GM21381 (cell line): Measurements from ENCODE around the gene UBL3.
A peak's percentile ranks its signal among the peaks of the same experiment; 100 is the strongest.

ENCODE experiments used
- ATAC-seq: cut with Tn5 transposase; IDR thresholded peaks from one replicate; pipeline ENCODE4 v1.9.1; 2021; ENCODE audit warnings: mild to moderate bottlenecking, moderate library complexity; ENCODE audit not compliant: unreplicated experiment

Gene UBL3

GRCh38 chr13:29761160-29761559 lies 89.3 kb downstream of the UBL3 start:
- ATAC-seq, result no peak

GRCh38 chr13:29760544-29760943 lies 89.9 kb downstream of the UBL3 start:
- ATAC-seq, result no peak

GRCh38 chr13:29758531-29759114 lies 91.8 kb downstream of the UBL3 start:
- ATAC-seq, result peak; percentile 80

GRCh38 chr13:29756506-29756905 lies 93.9 kb downstream of the UBL3 start:
- no peak for ATAC-seq

GRCh38 chr13:29754473-29754806 lies 96.0 kb downstream of the UBL3 start:
- ATAC-seq, result no peak

DNA sequence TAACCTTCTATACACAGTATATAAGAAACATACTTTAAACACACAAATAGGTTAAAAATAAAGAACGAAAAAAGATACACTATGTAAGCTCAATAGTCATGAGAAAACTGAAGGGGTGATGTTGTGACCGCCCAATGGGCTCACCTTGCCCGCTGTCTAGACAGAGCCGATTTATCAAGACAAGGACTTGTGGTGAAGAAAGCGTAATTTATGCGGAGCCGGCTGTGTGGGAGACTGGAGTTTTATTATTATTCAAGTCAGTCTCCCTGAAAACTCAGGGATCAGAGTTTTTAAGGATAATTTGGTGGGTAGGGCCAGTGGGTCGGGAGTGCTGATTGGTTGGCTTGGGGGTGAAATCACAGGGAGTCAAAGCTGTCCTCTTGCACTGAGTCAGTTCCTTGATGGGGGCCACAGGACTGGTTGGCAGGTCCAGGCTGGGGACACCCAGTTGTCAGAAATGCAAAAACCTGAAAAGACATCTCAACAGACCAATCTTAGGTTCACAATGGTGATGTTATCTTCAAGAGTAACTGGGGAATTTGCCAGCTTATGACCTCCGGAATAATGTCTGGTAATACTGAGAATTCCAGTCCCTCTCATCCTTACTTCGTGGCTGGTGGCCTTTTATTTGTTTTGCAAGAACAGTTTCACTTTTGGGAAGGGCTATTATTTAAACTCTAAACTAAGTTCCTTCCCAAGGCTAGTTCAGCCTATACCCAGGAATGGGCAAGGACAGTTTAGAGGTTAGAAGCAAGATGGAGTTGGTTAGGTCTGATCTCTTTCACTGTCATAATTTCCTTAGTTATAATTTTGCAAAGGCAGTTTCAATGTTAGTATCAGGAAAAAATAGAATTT lies 96.6 kb downstream of the UBL3 start:
- ATAC-seq, result no peak

DNA sequence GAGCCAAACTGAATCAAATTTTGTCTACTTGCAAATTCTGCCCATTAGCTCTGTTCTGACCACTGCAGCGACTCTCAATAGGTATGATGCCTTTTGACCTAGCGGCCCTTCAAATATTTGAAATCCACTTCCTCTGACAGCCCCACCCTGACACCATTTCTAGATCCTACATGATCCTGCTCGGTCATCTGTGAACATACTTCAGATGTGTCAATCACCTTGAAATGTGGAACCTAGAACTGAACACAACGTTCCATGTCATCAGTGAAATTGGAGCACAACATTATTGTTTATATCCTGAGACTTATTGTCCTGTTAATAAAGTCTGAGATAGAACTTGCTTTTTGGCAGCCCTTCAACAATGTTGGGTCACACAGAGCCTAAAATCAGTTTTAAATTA lies 98.2 kb downstream of the UBL3 start:
- no peak for ATAC-seq

- no peak for ATAC-seq
Measured at GRCh38 chr13:29750183-29750530, 100.3 kb downstream of the UBL3 start.

DNA sequence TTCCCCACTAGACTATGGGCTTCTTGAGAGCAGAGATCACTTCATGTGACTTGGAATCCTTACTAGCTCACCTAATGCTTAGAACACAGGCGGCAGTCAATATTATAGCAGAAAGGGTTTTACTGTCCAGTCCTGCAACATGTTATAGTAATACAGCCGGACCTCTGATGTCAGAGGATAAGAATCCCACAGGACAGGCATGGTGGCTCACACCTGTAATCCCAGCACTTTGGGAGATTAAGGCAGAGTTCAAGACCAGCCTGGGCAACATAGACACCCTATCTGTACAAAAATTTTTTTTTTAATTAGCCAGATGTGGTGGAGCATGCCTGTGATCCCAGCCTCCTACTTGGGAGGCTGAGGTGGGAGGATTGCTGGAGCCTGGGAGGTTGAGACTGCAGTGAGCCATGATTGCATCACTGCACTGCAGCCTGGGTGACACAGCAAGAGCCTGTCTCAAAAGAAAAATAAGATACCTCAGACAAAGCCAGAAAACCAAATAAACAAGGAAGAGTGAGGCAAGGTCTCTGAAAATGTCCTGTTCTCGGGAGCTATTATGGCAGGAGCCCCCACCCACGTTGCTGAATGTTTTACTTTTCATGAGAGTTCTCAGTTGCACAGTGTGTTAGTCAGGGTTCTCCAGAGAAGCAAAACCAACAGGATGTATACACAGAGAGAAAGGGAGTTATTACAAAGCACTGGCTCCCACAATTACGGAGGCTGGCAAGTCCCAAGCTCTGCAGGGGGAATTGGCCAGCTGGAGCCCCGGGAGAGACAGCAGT lies 100.8 kb downstream of the UBL3 start:
- ATAC-seq, result no peak

DNA sequence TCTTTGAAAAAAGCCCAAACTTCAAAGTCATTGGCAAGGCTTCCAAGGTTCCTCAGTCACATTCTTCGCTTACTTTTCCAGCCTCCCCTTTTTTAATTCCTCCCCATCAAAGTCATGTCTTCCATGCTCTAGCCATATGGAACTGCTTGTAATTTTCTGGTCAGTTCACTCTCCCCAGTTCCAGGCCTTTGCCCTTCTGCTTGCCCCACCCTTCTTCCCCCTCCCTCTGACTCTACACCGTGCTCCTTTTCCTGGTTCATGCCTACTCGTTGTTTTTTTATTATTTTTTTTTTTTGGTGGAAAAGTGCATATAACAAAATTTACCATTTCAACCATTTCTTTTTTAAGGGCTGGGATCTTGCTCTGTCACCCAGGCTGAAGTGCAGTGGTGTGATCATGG lies 102.3 kb downstream of the UBL3 start:
- ATAC-seq, result no peak

GRCh38 chr13:29746148-29746677 lies 104.2 kb downstream of the UBL3 start:
- no peak for ATAC-seq

- ATAC-seq, result no peak
Measured at GRCh38 chr13:29745704-29746103, 104.7 kb downstream of the UBL3 start.

GRCh38 chr13:29743201-29743786 lies 107.1 kb downstream of the UBL3 start:
- no peak for ATAC-seq

DNA sequence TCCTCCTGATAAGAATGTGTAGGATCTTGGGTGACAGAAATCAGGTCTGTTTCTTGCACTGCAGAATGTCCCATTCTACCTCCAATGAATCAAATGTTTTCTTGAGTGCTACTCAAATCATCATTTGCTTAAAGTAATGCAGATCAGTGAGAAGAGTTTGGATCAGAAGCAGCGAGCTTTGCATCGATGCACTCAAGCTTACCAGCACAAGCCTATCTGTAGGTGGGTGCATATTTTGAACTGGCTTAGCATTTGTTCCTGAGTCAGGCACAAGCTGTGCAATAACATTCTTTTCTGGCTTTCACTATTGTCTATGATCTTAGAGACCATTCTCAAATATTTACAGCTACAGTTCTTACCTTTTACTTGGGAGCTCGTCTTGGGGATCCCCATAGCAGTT lies 109.5 kb downstream of the UBL3 start:
- no peak for ATAC-seq

DNA sequence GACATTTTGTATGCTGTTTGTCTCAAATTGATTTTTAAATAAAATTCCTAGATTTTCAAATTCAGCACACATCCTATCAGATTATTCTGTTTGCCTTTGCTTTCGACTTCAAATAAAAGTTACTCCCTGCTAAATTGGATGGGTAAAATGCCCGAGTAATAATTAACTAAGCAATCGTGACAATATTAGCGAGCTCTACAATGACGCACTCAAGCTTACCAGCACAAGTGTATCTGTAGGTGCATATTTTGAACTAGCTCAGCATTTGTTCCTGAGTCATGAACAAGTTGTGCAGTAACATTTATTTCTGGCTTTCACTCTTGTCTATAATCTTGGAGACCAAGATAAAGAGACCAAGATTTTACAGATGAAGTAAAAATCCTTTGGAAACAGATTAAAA lies 113.4 kb downstream of the UBL3 start:
- ATAC-seq, result no peak

DNA sequence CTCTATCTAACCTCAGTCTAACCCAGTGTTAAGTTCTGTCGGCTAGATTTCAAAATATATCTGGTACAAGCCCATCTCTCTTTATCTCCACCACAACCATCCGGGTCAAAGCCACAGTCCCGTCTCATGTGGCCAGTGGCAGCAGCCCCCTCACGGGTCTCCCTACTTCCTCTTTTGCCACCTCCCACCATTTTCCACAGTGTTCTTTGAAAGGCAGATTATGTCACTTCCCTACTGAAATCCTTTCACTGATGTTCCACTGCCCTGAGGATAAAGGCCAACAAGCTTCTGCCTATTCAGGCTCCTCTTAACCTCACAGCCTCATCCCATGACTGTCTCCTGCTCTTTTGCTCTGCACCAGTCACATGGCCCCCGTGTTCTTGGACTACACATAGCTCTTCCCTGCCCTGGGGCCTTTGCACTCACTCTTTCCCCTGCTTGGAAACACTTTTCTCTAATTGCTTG lies 117.2 kb downstream of the UBL3 start:
- ATAC-seq, result no peak

DNA sequence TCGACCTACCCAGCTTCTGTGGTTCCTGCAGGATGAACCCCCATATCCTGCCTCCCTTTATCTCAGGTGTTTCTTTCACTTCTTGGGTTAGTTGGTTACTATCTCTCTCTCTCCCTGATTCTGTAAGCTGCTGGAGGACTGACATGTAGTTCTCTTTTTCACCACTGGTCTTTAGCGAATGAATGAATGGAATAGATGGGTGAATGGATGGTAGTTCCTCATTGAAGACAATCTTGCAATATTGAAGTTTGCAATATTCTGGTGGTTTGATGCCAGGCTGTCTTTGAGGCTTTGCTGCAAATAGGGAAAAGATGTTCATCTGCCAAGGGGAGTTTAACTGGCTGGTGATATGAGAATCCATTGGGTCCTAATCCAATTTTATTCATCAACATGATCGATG lies 120.2 kb downstream of the UBL3 start:
- no peak for ATAC-seq

- no peak for ATAC-seq
Measured at GRCh38 chr13:29722415-29722814, 128.0 kb downstream of the UBL3 start.

DNA sequence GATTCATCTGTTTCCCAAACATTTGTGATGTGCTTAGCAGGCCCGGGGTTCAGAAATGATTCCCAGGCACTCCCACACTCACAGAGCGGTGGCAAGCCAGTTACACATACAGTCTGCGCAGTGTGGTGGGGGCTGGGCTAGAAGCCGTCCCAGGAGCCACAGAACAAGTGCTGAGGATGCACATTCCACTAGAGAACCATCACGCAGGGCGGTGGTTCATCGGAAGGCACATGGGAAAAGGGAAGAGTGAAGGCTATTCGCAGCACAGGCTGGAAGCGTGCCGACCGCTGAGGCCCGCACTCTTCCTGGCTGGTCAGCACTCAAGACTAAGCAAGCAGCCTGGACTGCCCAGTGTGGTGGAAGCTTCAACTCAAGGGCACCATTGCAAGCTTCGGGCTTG lies 128.7 kb downstream of the UBL3 start:
- ATAC-seq, result no peak

- ATAC-seq, result no peak
Measured at GRCh38 chr13:29718694-29719093, 131.7 kb downstream of the UBL3 start.

GRCh38 chr13:29716493-29716892 lies 133.9 kb downstream of the UBL3 start:
- ATAC-seq, result no peak
